HG03460 (cell line): Measurements from ENCODE around the gene OPCML.

ENCODE experiments used
- ATAC-seq: cut with Tn5 transposase; IDR thresholded peaks from one replicate; pipeline ENCODE4 v1.9.1; 2021; ENCODE audit not compliant: unreplicated experiment

OPCML gene

DNA sequence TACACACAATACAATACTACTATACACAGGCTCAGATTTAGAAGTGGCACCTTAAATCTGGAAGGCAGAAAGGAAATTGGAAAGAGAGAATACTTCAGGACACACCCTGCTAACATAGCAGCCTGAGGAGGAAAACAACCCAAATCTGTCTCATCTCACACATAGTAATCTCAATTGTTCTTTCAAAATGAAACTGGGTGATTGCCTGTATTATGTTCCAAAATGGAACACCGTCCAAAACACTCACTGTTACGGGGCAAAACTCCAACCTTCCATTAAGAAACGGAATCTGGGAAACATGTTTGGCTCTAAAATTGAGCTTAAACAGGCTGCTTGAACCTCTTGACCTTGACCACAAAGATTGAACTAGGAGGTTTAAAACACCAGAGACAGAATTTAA lies 572.6 kb downstream of the OPCML start:
- no peak for ATAC-seq

DNA sequence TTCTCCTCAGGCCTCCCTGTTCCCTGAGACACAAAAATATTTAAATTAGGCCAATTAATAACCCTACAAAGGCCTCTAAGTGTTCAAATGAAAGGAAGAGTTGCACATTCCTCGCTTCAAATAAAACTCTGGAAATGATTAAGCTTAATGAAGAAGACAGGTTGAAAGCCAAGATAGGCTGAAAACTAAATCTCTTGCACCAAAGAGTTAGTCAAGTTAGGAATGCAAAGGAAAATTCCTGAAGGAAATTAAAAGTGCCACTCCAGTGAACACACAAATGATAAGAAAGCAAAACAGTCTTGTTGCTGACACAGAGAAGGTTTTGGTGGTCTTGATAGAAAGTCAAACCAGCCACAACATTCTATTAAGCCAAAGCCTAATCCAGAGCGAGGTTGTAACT lies 574.4 kb downstream of the OPCML start:
- ATAC-seq = no peak

DNA sequence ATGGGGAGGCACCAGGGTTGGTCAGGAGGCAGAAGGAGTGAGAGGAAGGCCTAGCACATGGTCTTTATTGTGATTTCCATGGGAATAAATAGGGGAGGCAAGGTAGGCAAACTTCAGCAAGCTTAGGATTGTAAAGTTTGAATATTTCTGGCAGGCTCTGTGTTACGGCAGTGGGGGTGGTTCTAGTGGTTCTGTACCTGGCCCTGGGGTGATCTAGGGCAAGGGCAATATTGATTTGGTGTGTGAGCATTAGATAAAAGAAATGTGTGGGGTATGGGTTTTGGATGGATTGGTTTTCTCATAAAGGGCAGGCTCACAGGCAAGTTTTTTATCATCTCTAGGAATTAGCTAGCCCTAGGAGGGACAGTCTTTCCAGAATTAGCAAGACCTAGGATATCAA lies 584.0 kb downstream of the OPCML start:
- no peak for ATAC-seq

DNA sequence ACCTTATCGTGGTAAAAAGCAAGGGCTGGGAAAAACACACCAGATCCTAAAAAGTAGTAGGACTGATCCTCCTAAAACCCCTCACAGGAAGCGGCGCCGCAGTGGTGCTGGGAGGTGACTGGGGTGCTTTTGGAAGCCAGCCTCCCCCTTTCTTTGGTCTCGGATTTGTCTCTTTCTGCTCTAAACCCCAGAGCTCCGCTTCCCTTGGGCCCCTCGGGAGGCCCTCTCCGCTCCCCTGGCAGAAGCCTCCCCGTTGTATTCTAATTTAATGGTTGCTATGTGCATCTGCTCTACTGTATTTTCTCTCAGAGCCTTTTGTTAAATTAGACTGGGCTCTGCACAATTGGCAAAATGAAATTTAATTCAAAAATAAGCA lies 587.7 kb downstream of the OPCML start:
- ATAC-seq = no peak

DNA sequence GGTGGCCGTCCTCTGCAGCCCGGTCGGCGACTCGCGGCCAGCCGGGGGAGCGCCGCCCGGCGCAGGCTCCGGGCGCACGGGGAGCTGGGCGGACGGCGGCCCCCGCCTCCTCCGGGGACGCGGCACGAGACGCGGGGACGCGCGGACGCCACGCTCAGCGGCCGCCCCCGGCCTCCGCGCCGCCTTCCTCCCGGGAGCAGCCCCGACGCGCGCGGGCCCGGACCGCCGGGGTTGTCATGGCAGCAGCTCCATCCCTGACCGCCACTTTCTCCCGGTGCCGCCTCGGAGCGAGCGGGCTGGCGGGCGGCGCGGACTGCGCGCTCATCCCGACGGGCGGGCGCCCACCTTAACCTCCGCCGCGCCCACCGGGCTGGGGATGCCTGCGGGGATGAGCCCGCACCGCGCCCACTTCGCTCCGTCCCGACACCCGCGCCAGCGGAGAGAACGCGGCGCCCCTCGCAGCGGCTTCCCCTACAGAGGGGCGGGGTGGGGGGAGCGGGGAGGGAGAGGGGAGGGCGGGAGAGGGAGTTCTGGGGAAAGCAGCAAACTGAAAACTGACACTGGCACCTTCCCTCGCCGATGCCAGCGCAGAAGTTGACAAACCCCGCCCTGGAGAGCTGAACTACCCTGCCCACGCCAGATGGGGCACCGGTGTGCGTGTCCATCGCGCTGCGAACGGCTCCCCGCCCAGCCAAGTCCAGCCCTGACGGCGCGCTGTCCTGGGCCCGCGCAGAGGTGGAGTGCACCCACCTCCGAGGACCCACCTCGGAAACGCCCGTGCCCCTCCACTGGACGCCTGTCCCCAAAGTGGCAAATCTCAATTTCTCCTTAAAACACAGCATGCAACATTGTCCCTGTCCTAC lies 588.4 kb downstream of the OPCML start:
- no peak for ATAC-seq

DNA sequence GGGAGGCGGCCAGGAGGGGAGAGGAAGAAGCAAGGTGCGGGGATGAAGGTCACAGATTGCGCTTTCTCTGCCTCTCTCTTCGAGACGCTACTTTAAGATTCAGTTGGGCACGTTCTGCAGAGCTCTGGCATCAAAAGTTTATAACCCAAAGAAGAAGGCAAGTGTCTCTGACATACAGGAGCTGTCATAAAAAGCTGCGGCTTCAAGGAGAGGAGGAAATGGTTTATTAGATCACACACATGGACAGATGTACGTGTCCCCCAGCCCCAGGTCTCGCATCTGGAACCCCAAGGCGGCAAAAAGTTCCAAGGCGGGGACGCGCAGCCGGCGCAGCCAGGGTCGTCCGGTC lies 589.0 kb downstream of the OPCML start:
- no peak for ATAC-seq

DNA sequence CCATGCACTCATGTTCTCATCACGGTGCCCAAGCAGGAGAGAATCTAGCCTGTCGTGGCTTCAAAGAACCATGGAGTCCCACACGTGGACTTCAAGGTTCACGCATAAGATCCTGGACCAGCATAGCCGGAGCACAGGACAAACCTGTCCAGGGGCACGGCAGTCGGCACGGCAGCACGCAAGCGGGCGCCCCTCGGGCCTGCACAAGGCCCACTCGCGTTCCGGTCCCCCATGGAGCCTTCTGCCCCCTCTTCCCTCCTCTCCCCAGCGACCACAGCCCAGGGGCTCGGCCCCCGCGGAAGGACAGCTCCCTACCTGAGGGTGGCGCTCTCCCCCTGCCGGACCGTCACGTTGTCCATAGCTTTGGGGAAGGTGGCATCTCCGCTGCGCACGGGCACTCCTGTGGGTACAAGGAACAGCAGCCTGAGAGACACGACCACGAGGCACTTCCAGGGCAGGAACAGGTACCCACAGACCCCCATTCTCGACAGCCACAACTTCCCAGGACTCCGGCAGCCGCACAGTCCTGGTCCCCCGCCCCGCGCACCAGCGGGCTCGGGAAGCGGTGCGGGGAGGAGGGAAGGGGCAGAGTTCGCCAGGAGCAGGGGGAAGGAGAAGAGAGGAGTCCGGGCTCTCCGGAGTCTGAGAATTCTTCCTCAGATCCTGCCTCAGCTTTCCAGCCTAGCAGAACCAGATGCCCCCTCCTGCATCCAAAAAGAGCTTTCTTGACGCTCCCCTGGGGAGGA lies 589.5 kb downstream of the OPCML start:
- ATAC-seq = no peak

DNA sequence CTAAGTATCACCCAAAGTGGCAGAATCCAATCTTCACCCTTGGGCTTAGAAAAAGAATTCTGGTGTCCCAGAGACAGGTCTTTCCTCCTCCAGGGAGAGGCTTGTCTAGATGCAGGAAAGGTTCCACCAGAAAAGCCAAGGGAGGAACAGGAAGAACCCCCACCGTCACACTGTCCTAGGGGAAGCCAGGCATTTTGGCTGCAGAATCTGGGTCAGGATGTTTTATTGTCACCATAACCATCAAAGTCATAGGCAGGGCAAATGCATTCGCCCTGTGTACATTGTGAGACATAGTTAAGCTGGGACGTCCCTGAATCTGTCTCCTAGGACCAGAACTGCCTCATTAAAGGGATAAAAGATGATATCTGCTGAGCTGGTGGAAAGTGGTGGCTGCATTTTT lies 590.5 kb downstream of the OPCML start:
- ATAC-seq = no peak

DNA sequence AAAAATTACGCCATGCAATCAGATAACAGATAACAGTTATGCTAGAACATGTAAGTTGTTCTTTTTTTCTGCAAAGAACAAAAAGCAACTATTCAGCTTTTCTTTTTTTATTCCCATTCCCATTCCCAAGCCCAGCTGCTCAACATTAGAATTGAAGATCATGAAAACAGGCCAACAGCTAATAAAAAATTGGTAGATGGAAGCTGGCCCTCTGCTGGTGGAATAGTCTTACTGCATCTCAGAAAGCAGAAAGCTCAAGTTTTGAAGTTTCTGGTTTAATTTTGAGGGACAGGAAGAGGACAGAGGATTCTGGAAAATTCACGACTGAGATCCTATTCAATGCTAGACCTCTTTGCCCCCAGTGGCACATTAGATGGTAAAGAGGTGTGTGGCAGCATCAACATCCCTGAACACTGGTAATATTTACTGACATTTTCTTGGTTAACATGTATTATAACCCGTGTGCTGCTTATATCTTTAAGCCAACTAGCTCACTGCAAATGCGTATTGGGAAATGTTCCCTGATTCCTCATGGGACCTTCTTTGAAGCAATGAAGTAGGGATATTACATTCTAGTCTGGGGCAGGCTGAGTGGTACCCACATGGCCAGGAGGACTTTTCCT lies 591.2 kb downstream of the OPCML start:
- ATAC-seq = no peak

DNA sequence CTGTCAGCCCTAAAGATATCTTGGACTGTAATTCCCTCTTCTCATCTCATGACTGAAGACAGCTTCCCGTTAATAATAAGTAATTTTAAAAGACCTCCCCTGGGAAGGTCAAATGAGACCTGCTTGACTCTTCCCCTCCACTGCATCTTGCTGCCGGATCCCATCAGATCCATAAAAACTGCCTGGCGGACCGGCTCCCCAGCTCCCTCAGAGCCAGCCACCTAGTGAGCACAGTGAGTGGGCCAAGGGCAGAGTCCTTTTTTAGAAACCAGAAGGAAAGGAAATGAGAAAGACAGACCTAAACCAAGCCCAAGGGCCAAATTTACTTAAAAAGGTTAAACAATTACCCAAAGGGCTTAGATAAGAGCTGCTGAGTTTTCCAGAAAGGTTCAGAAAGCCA lies 595.3 kb downstream of the OPCML start:
- ATAC-seq = no peak

DNA sequence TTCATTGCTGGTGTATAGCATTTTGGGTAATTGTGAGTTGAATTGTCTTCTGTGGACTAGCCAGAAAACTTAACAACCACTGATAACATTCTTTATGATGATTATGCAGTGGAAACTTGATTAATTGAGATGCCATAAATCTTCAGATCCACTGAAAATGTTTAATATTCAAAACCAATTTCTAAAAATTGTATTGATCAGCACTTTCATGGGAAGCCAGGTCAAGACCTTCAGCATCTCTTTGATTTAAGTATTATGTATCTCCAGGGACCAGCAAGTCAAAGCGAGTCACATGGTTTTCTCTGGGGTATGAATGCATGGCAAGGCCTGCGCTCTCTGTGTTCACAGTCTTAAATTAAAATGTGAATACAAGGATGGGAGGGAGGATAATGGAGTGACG lies 596.9 kb downstream of the OPCML start:
- no peak for ATAC-seq

DNA sequence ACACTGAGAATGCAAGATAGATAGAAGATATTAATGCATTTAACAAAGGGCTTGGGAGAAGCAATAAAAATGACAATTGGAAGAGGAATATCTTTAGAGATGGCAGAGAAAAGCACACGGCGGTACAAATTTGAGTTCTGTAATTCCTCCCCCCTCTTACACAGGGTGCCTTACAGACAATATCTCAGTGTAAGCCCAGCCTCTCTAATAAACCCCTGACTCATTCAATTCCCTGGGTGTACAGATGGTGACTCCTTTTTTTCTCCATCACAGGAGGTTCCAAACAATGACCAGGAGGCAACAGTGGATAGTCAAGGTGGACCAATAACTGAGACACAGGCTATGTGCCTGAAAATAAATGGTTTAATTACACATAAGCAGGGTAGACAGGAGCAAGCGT lies 598.6 kb downstream of the OPCML start:
- no peak for ATAC-seq

DNA sequence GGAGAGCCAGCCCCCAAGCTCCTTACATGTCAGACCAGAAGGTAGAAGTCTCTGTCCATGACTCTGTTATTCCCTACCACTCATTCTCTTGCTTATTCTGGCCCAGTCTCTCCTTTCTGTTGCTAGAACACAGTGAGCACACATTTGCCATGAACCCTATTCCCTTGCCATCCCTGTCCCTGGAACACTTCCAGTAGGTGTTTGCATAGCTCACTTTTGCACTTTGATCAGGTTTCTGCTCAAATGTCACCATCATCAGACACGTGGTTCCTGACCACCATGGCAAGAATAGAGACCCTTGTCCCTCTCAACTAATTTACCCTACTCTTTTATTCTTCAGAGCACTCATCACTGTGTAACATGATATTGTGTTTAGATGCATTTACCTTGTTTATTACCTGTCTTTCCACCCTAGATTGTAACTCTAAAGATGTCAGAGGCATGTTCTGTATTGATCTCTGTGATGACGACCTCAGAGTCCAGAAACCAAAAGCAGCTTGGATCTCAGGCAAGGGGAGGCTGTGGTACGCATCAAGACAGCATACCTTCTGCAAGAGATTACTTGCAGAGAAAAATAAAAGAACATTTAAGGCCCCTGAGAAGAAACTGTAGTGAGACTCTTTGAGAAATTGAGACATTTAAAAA lies 606.4 kb downstream of the OPCML start:
- no peak for ATAC-seq

DNA sequence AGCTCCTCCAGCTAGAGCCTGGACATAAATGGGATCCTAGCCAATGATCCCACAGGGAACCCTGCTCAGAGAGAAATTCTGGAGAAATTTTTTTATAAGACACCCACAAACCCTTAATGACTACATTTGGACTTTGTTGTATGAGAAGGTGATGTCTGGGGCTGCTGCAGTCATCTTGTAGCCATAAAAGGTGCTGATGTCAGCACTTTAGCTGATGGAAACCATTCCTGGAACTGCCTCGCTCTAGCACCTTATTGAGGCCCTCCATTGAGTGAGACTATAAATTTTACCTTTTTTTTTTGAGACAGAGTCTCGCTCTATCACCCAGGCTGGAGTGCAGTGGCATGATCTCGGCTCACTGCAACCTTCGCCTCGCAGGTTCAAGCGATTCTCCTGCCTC lies 610.7 kb downstream of the OPCML start:
- ATAC-seq = no peak

DNA sequence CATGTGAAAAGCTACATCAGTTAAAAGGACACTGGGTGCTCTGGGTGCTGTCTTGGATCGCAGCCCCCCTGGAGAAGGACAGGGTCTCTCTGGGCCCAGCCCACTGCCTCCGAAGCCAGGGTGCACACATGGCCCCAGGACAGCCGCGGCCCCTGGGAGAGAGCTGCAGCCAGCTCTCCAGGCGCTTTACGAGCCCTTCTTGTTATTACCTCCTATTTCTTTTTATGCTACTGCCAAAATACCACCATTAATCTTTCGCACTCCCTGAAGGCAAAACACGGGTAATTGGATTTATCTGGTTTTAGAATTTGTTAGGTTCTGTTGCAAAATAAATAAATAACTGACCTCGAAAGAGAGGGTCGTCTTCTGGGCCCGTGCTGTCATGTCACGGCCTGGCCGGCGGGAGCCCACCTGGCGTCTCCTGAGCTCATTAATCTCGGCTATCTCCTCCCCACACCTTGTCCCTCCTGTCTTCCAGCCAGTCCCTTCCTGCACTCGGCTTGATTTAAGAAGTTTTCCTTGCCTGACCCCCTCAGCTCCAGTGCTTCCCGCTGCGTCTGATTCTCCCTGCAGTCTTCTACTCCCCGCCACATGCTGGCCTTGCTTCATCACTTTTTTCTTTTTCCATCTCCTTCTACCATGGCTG lies 611.7 kb downstream of the OPCML start:
- no peak for ATAC-seq

DNA sequence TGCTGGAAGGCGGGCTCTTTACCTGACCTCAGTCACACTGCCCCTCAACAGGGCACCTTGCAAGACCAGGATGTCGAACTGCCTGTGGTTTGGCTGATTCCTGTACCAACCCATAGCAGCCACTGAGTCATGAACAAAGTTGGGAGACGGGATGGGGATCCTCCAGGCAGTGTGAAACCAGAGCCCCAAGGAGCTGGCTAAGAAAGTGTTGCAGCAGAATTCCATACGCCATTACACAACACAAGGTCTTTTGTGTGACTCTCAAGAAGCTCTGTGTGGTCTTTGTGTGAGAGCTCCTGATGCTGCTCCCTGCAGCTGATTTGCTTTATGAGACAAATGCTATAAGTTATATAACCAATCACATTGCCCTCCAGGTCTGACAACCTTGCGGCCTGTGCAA lies 617.7 kb downstream of the OPCML start:
- ATAC-seq = no peak

DNA sequence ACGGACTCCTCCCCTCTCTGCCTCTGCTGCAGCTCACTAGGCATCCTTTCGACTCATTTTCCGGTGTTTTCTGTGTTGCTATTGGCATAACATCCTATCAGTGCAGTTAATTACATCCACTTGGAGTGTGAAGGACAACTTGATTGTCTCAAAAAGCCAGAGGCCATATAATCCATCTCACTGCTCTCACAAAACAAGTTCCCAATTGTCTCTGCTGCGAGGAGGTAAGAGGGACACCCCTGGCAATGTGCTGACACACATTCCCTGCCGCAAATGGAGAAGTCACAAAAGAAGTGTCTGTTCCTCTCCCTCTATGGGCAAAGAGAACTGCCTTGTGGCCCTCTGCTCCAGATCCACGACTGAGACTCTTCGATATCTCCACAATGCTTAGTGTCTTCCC lies 618.4 kb downstream of the OPCML start:
- ATAC-seq = no peak

DNA sequence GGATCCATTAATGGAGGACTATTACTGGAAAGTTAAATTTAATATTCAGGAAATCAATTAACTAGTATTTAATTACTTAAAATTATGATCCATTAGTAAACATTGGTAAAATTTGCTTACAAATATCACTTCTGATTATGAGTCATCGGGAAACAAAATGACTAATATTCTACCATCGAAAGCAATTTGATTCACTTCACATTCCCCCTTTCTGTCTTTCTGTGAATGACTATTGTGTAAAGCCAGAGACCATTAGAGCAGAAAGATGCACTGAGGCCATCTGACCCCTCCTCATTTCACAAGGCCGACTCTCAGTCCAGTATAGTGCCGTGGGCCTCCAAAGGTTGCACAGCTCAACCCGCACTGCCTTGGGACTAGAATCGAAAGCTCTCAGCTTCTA lies 619.0 kb downstream of the OPCML start:
- no peak for ATAC-seq

DNA sequence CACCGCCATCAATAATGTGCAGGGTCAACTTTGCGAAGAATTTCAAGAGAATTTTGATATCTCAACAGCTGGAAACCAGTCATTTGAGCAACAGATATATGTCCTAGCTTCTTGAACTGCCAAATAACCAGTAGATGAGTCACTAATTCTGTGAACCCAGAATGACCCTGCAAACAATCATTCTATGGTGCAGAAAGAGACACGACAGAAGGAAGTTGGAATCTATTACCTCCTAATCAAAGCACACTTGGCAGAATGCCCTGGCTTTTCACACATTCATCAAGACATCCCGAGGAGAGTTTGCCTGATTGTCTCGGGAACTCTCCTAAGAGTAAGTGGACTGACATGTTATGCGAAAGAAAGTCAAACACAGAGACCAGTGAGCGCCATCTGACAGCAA lies 621.1 kb downstream of the OPCML start:
- no peak for ATAC-seq

DNA sequence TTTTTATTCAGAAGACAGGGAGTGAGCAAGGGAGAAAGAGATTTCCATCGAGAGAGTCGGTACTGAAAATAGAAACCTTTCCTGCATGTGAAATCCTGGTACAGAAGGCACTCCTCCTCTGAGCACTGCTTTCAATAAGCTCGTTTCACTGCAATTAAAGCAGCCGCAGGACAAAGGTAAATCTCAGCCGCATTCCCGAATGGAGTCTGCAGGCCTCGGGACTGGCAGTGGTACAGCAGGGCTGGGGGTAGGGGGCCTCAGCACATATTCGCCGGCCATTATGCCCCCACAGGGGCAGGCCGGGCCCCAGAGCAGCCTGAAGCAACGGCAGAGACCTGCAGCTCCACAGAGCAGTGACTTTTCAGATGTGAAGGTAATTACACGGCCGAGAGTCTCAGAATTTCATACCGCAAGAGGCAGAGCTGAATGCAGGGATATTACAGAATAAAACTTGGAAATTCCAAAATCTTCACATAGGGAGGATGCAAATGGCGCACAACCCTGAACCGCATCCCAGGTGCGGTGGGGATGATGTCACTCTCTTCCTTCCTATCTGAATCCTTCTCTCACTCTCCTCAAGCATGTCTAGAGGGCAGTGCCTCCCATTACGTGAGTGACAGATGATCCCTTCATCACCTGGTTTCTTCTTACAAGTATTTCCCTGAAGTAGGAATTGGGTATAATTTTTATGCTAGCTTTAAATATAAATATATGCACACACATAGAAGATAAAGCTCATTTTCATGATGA lies 622.1 kb downstream of the OPCML start:
- no peak for ATAC-seq
